Measurements from ENCODE around the gene IPO4. TPM values are rescaled to one million over a fixed set of nuclear protein-coding genes. Genes with fewer than 3 reads are reported as not detected.

The IPO4 gene
- total RNA-seq, 6 experiments from 2014 or later: 17.9 to 44.0 (median 23.0) TPM

- Histone ChIP-seq H3K9me3 (no peaks in the 10 kb centered on the region), H3K4me3 (no peak overlapping the region), H3K36me3 (peaks cover 7 to 48% (median 26%) of the 10 kb centered on the region in 4 donors), H3K27me3 (no peaks in the 10 kb centered on the region), H3K4me1 (peaks cover 0 to 32% (median 11%) of the 10 kb centered on the region in 4 donors), H3K27ac (no peak overlapping the region)
- DNase-seq (peak in 1 of 3 donors; percentile 51), ATAC-seq (no peak)
- intact Hi-C loops (cut with DNase I): loop anchor here in 1 of 2 donors (10.0 kb wide), 1 partner anchor 100 kb away; no protein-coding TSS in a partner anchor
- TF ChIP-seq POLR2A (IDR thresholded peaks at IDR 0.05): no peak
- TF ChIP-seq, protein P1, sequence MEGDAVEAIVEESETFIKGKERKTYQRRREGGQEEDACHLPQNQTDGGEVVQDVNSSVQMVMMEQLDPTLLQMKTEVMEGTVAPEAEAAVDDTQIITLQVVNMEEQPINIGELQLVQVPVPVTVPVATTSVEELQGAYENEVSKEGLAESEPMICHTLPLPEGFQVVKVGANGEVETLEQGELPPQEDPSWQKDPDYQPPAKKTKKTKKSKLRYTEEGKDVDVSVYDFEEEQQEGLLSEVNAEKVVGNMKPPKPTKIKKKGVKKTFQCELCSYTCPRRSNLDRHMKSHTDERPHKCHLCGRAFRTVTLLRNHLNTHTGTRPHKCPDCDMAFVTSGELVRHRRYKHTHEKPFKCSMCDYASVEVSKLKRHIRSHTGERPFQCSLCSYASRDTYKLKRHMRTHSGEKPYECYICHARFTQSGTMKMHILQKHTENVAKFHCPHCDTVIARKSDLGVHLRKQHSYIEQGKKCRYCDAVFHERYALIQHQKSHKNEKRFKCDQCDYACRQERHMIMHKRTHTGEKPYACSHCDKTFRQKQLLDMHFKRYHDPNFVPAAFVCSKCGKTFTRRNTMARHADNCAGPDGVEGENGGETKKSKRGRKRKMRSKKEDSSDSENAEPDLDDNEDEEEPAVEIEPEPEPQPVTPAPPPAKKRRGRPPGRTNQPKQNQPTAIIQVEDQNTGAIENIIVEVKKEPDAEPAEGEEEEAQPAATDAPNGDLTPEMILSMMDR (IDR thresholded peaks at IDR 0.05): no peak
- no CpG with 5 or more reads among the region's 14 CpGs for WGBS (ENCODE audit: insufficient coverage, low coverage, low lambda C conversion rate, missing lambda C conversion rate)
These were observed 24.1 kb downstream of the IPO4 start for GRCh38 chr14:24164518-24164991.

DNA sequence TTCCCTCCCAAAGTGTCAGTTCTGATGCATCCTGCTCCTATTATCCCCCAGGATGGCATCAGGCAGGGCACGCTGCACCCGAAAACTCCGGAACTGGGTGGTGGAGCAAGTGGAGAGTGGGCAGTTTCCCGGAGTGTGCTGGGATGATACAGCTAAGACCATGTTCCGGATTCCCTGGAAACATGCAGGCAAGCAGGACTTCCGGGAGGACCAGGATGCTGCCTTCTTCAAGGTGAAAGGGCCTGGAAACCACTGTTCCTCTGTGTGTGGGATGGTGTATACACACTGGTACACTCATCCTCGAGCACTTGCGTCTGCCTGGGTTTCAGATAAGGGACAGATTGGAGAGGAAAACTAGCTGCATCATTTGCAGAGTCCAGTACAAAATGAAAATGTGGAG, 26.5 kb downstream of the IPO4 start:
- peak overlapping the region; percentile 68 to 92 (median 81) for H3K4me3 ChIP-seq
- H3K27ac ChIP-seq: peak overlapping the region; percentile 81 to 98 (median 92)
- H3K27me3 ChIP-seq: no peaks in the 10 kb centered on the region
- TF ChIP-seq, protein P1 (IDR thresholded peaks at IDR 0.05): no peak
- no peak for TF ChIP-seq POLR2A (IDR thresholded peaks at IDR 0.05)
- peaks cover 0 to 35% (median 11%) of the 10 kb centered on the region in 4 donors for H3K4me1 ChIP-seq
- H3K9me3 ChIP-seq: no peaks in the 10 kb centered on the region
- peaks cover 7 to 61% (median 35%) of the 10 kb centered on the region in 4 donors for H3K36me3 ChIP-seq
- no peak for ATAC-seq
- 30% methylated on average over 6 of the region's 8 CpGs for WGBS (ENCODE audit: insufficient coverage, low coverage, low lambda C conversion rate, missing lambda C conversion rate)
- no peak for DNase-seq
- intact Hi-C loops (cut with DNase I): loop anchor here in 1 of 2 donors (10.0 kb wide), 1 partner anchor 97 kb away; no protein-coding TSS in a partner anchor

DNA sequence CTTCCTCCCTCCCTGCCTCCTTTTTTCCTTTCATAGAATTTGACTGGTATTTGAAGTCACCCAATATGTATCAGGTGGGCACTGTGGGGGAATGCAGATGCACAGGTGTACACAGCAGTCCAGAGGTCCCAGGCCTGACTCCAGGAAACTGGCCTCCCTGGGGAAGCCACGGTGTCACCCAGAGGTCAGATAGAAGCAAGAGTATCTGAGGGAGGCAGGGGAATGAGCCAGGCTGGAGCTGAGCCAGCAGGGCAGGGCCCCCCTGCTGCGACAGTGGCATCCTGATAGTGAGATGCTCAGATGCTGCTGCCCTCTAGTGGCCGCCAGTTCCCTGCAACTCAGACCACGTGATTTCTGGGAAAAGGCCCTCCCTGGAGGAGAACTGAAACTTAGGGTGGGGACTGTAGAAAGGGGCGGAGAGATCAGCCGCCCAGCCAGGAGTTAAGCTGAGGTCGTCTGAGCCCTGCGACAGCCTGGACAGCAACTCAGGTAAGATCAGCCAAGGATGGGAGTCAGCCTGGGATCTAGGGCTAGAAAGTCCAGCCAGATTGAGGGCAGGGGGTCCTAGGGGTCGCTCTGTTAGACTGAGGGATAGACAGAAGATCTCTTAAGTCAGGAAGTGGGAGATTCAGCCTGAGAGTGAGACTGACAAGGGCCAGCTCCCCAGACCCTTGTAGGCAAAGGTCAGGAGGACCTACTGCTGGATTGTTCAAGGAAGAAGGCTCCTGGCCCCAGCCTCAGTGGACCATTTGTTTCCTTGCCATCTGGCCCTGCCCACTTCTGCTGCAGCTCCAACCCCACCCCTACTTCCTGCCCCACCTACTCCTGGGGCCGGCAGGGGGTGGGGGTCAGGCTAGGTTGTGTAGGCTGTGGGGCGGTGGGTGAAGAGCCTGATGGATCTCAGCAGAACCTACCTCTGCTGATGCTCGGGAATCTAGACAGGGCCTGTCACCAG, 27.5 kb downstream of the IPO4 start, which contains the start of gene IRF9:
IRF9 (plus strand) TSS at position 416 of the 955 bp plus-strand sequence. CDS start 880 bp downstream, outside the sequence.
- WGBS (ENCODE audit: insufficient coverage, low coverage, low lambda C conversion rate, missing lambda C conversion rate): 1% methylated on average over 11 of the region's 12 CpGs
- DNase-seq (peak; percentile 95 to 97 (median 96)), ATAC-seq (peak; percentile 89 to 93 (median 92))
- Histone ChIP-seq H3K4me1 (peaks cover 0 to 35% (median 11%) of the 10 kb centered on the region in 4 donors), H3K36me3 (peaks cover 7 to 62% (median 34%) of the 10 kb centered on the region in 4 donors), H3K27ac (peak within 1 kb of the TSS; percentile 81 to 98 (median 92)), H3K9me3 (no peaks in the 10 kb centered on the region), H3K4me3 (peak within 1 kb of the TSS; percentile 68 to 92 (median 81)), H3K27me3 (no peaks in the 10 kb centered on the region)
- intact Hi-C loops (cut with DNase I): loop anchor here in 1 of 2 donors (10.0 kb wide), 1 partner anchor 96 kb away; no protein-coding TSS in a partner anchor
- TF ChIP-seq, protein P1 (IDR thresholded peaks at IDR 0.05): peak; percentile 92 to 99 (median 95)
- TF ChIP-seq POLR2A (IDR thresholded peaks at IDR 0.05): peak; percentile 56

GRCh38 chr14:24160499-24160849, 28.1 kb downstream of the IPO4 start:
- DNase-seq (no peak), ATAC-seq (no peak)
- Histone ChIP-seq H3K27ac (peak overlapping the region; percentile 56 to 98 (median 81)), H3K27me3 (no peaks in the 10 kb centered on the region), H3K4me3 (no peak overlapping the region), H3K9me3 (no peaks in the 10 kb centered on the region), H3K36me3 (peaks cover 7 to 62% (median 31%) of the 10 kb centered on the region in 4 donors), H3K4me1 (peaks cover 0 to 35% (median 11%) of the 10 kb centered on the region in 4 donors)
- no peak for TF ChIP-seq POLR2A (IDR thresholded peaks at IDR 0.05)
- TF ChIP-seq, protein P1 (IDR thresholded peaks at IDR 0.05): no peak
- WGBS (ENCODE audit: insufficient coverage, low coverage, low lambda C conversion rate, missing lambda C conversion rate): 88% methylated on average over 3 of the region's 4 CpGs
- intact Hi-C loops (cut with DNase I): loop anchor here in 1 of 2 donors (10.0 kb wide), 1 partner anchor 96 kb away; no protein-coding TSS in a partner anchor

Measured in right lobe of liver (tissue), 6 donors.